22Rv1 (cell line): ENCODE results near the gene SPACDR.

ENCODE experiments used
- ZFX ChIP-seq: fragments of 450-650 bp; IDR thresholded peaks from 2 replicates; pipeline ENCODE4 v1.6.1; 2017; ENCODE audit warnings: antibody characterized with exemption, borderline replicate concordance
- TF ChIP-seq, protein P1 (sequence below): fragments of 450-650 bp; IDR thresholded peaks from 2 replicates; pipeline ENCODE4 v1.5.1; 2017; ENCODE audit warnings: mild to moderate bottlenecking

GRCh38 chr7:100407285-100408180, 56.5 kb downstream of the SPACDR start:
- TF ChIP-seq, protein P1, sequence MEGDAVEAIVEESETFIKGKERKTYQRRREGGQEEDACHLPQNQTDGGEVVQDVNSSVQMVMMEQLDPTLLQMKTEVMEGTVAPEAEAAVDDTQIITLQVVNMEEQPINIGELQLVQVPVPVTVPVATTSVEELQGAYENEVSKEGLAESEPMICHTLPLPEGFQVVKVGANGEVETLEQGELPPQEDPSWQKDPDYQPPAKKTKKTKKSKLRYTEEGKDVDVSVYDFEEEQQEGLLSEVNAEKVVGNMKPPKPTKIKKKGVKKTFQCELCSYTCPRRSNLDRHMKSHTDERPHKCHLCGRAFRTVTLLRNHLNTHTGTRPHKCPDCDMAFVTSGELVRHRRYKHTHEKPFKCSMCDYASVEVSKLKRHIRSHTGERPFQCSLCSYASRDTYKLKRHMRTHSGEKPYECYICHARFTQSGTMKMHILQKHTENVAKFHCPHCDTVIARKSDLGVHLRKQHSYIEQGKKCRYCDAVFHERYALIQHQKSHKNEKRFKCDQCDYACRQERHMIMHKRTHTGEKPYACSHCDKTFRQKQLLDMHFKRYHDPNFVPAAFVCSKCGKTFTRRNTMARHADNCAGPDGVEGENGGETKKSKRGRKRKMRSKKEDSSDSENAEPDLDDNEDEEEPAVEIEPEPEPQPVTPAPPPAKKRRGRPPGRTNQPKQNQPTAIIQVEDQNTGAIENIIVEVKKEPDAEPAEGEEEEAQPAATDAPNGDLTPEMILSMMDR, result peak; percentile 89
- TF ChIP-seq ZFX, result no peak
